RKO (cell line): ENCODE data around the gene FA2H.
A peak's percentile ranks its signal among the peaks of the same experiment; 100 is the strongest.
"Not testable (repeated sequence)": the region's sequence is repeated elsewhere in the genome, so short reads cannot be mapped to it uniquely, and the experiment has no call there.

ENCODE experiments used
- DNase-seq: peaks from one replicate; pipeline ENCODE4 v3.0.0-alpha.2; 2016; ENCODE audit warnings: low spot score

FA2H gene

DNA sequence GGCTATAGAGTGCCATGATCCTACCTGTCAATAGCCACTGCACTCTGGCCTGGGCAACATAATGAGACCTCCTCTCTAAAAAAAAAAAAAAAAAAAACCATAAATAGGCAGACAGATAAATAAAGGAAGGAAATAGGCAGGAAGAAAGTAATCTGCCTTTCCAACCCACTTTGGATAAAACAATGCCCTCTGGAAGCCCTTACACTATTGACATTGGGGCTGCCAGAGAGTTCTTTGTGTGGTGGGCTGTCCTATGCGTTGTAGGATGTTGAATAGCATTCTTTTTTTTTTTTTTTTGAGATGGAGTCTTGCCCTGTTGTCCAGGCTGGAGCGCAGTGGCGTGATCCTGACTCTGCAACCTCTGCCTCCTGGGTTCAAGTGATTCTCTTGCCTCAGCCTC is 100.7 kb downstream of the FA2H start:
- DNase-seq: no peak

DNA sequence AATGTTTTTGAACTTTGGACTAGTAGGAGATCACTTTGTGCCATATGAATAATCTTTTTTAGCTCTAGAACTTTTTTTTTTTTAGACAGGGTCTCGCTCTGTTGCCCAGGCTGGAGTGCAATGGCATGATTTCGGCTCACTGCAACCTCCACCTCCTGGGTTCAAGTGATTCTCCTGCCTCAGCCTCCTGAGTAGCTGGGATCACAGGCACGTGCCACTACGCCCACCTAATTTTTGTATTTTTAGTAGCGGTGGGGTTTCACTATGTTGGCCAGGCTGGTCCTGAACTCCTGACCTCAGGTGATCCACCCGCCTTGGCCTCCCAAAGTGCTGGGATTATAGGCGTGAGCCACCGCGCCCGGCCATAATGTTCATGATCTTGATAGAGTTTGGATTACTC is 105.7 kb downstream of the FA2H start:
- not testable (repeated sequence) for DNase-seq

DNA sequence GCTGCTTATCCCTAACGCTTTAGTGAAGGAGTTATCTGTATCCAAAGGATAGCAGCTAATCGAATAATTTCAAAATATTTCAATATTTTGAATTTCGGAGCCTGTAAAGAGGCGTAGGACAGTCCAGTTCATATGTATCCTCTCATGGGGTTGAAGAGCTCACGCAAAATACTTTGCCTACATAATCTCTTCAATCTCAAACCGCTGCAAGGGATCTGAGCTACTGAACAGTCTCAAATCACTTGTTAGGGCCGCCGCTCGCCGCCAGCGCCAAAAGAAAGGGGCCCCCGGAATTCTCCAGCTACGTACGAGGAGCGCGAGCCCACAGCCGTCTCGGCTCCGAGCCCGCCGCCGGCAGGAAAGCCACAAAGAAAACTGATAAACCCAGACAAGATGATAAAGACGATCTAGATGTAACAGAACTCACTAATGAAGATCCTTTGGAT is 107.3 kb downstream of the FA2H start:
- peak; percentile 47 for DNase-seq

DNA sequence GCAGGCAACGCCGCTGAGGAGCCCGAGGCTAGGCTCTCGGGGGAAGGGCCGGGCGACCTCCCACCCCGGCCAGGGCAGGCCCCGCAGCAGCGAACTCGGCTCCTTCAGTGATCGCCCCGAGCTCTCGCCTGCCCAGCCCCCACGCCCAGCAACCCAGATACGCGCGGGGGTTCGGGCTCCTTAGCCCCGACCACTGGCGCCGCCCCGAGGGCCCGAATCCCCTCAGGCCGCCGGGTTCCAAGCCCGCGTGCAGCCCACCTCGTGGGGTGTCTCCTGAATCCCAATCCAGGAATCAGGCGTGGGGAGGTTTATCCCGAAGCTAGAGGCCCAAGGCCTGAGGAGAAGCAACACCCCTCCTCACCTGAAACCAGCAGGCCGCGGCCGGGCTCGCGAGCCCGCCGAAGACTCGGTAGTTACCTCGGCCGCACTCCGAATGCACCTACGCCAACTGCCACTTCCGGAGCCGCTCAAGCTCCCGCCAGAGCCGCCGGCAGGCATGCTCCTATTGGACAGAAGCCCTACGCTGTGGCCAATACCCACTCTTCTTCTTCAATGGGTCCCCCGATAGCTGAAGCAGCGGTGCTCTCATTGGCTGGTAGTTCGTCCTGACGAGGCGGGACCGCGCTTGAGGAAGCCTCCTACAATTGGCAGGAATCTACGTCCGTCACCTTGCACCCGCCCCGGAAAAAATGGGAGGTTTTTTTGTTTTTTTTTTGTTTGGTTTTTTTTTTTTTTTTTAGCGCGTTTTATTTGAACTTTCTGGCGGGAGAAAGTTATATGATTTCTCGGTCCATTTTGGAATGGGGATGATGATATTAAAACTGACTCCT is 108.0 kb downstream of the FA2H start, which contains the start of gene RFWD3:
Gene RFWD3 (minus strand): TSS at position 453 of the 830 bp plus-strand sequence. CDS start 5,428 bp downstream, outside the sequence.
- peak; percentile 99 for DNase-seq

DNA sequence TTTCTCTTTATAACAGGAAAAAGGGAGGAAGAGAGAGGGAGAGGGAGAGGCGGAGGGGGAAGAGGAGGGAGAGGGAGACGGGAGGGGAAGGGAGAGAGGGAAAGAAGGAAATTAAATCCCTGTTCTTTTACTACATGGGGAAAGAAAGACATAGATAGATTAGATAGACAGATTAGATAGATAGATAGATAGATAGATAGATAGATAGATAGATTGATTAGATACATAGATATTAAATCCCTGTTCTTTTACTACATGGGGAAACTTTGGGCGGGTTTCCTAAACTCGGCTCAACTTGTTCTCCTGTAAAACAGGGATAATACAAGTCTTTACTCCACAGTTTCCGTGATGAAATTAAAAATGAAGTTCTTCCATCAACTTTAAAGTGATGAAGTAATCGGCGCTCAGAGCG is 108.6 kb downstream of the FA2H start:
- no peak for DNase-seq
